GM13977 (cell line): Measurements from ENCODE around the gene TEX22.

Experiments used
- DNase-seq: peaks from one replicate; pipeline ENCODE4 v3.0.0; 2012; ENCODE audit warnings: low spot score
- in situ Hi-C: fragments of 300-500 bp; cut with MboI; formaldehyde crosslinking; loops from one replicate; pipeline ENCODE4 v1.12.0; 2022; ENCODE audit warnings: low sequenced_read_pairs, low pct_unique_long_range_greater_than_20kb, mixed read lengths, inconsistent platforms; ENCODE audit not compliant: unreplicated experiment
- TF ChIP-seq, protein P1 (sequence below): IDR thresholded peaks from 2 replicates; pipeline ENCODE4 v1.5.1; 2012; ENCODE audit warnings: mild to moderate bottlenecking, control low read depth; ENCODE audit not compliant: insufficient read depth; ENCODE audit errors: extremely low read depth, missing control alignments

Gene TEX22

DNA sequence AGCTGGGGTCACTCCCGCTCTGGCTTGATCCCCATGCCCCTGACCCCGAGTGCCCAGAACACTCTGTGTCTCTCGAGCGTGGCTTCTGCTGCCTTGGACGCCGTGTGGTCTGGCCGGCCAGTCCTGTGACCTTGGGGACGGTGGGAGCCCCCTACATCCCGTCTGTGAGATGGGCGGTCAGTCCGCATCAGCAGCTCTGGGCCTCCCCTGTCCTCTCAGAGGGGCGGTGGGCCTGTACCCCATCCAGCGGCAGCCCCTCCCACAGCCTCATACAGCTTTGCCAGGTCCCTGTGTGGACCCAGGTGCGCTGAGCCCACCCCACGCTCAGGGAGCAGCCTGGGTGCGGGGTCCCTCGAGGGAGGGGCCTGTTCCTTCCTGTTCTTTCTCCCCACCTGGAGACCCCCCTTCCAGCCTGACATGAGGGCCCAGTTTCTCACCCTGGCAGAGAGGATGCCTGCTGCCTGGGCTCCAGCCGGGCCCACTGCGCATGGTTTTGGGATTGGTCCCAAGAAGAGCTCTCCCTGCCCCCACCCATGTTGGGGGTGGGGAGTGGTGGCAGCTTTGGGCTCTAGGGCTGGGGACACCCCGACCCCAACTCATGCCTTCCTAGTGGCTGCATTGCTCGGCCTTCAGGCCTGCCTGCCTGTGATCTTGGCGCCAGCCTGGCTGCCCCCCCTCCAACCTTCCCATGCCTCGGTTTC is 22.8 kb downstream of the TEX22 start:
- no peak for DNase-seq
- TF ChIP-seq, protein P1, sequence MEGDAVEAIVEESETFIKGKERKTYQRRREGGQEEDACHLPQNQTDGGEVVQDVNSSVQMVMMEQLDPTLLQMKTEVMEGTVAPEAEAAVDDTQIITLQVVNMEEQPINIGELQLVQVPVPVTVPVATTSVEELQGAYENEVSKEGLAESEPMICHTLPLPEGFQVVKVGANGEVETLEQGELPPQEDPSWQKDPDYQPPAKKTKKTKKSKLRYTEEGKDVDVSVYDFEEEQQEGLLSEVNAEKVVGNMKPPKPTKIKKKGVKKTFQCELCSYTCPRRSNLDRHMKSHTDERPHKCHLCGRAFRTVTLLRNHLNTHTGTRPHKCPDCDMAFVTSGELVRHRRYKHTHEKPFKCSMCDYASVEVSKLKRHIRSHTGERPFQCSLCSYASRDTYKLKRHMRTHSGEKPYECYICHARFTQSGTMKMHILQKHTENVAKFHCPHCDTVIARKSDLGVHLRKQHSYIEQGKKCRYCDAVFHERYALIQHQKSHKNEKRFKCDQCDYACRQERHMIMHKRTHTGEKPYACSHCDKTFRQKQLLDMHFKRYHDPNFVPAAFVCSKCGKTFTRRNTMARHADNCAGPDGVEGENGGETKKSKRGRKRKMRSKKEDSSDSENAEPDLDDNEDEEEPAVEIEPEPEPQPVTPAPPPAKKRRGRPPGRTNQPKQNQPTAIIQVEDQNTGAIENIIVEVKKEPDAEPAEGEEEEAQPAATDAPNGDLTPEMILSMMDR, result no peak

DNA sequence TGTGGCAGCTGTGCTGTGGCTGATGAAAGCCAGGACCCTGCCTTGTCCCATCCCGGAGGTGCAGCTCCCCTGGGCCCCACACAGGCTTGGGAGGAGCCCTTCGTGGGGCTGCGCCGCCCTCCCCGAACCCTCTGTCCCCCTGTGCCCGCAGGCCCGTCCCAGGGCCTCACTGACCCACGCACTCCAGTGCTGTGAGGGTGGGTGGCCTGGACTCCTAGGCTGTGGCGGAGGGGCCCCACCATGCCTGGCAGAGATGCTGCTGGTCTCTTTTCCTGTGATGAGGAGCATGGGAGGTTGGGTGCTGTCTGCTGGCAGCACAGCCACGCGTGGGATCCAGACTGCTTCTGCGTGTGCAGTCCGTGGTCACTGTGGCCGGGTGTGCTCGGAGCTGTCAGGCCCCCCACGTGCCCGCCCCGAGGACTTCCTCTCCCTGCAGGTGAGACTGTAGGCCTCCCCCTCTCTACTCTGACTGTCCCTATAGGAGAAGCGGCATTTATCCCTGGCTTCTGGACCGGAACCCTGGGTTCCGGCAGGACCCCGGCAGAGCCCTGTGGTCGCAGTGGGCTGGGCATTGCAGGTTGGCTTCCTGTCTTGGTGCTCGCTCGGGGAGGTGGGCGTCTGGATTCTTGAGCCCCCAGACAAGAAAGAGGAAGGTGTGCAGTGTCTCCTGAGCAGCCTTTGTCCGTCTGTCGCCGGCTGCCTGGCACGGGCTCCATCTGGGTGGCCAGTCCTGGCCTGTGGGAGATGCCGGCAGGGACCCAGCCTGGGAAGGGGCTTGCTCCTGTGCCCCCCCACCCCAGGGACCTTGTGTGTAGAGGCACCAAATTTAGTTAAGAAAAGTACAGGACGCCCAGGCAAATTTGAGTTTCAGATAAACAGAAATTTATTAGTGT is 23.6 kb downstream of the TEX22 start:
- in situ Hi-C loops, result no loop called here
- TF ChIP-seq, protein P1, result no peak
- no peak for DNase-seq

More for the DNA sequence above, 22.8 kb downstream of the TEX22 start:
- in situ Hi-C loops, result no loop called here

DNA sequence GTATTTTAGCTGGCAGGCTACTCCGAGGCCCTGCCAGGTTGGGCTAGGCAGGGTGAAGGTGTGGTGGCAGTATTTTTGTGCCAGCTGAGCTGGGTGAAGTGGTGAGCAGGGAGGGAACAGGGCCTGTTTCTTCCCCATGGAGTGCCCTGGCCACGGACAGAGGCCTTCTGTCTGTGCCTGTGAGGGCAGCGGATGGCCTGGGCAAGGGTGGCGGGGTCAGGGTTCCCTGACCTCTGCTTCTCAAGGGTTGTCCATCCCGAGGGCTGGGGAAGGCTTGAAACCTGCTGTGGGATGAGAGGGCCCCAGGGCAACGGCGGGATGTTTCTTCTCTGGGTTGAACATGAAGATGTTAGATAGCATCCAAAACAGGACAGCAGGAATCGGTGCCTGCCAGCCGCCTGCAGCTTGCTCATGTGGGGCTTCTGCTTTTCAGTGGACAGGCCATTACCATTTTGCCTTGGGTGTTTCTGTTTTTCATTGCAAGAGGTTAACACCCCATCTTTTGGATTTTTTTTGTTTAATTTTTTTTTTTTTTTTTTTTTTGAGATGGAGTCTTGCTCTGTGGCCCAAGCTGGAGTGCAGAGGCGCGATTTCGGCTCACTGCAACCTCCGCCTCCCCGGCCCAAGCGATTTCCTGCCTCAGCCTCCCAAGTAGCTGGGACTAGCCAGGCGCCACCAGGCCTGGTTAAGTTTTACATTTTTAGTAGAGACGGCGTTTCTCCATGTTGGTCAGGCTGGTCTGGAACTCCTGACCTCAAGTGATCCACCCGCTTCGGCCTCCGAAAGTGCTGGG is 24.6 kb downstream of the TEX22 start:
- in situ Hi-C loops, result no loop called here
- no peak for DNase-seq
- TF ChIP-seq, protein P1, result no peak

GRCh38 chr14:105423488-105424195 is 25.3 kb downstream of the TEX22 start:
- DNase-seq, result no peak
- TF ChIP-seq, protein P1, result no peak
- in situ Hi-C loops, result no loop called here

- in situ Hi-C loops, result no loop called here
- TF ChIP-seq, protein P1, result no peak
- no peak for DNase-seq
Measured at GRCh38 chr14:105424861-105425260, 26.5 kb downstream of the TEX22 start.

DNA sequence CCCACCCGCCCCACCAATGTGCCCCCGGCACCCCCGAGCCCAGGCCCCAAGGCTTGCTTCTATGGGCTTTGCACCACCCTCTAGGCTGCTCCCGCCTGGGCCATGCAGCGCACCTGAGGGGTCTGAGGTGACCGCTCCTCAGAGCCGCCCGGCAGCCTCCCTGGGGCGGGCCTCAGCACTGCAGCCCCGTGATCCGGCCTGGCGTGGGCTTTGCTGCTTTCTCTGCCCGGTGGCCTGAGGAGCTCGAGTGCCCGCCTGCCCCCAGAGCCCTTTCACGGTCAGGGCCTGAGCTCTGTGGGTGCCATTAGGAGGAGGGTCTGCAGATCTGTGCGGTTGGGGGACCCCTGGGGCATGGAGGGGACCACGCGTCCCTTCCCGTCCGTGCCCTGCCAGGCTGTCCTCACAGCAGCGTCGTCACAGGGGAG is 27.5 kb downstream of the TEX22 start:
- no peak for DNase-seq
- TF ChIP-seq, protein P1, result no peak
- in situ Hi-C loops, result no loop called here
